Transverse colon (tissue), 4 donors: ENCODE data around the gene MACF1.
"Not testable (repeated sequence)": the region's sequence is repeated elsewhere in the genome, so short reads cannot be mapped to it uniquely, and the experiment has no call there.

Experiments
- EP300 ChIP-seq: sonication (generic); formaldehyde crosslinking; IDR thresholded peaks from one replicate; pipeline ENCODE4 v1.6.1; 2017; ENCODE audit warnings: antibody characterized with exemption, low read depth
- POLR2A ChIP-seq: fragments of 450-650 bp; IDR thresholded peaks from one replicate; pipeline ENCODE4 v1.6.1; 2016; ENCODE audit warnings: antibody characterized with exemption, mild to moderate bottlenecking, moderate library complexity
- POLR2AphosphoS5 ChIP-seq, 3 donors: sonication (generic); formaldehyde crosslinking; IDR thresholded peaks; one replicate each; pipeline ENCODE4 v1.6.1; 2016; ENCODE audit warnings: antibody characterized with exemption in 3 of 3
- TF ChIP-seq, protein P1 (sequence below), 5 experiments: fragments of 200-600 bp in 3 of 5; fragments of 450-650 bp in 2 of 5; sonication (generic) in 3 of 5; IDR thresholded peaks; 1 replicate in 2 of 5; 2 replicates in 3 of 5; pipeline ENCODE4 v1.5.1; 2016 to 2017; ENCODE audit warnings: antibody characterized with exemption in 5 of 5, inconsistent platforms in 3 of 5, mild to moderate bottlenecking in 2 of 5, moderate library complexity in 1 of 5

- TF ChIP-seq, protein P1, sequence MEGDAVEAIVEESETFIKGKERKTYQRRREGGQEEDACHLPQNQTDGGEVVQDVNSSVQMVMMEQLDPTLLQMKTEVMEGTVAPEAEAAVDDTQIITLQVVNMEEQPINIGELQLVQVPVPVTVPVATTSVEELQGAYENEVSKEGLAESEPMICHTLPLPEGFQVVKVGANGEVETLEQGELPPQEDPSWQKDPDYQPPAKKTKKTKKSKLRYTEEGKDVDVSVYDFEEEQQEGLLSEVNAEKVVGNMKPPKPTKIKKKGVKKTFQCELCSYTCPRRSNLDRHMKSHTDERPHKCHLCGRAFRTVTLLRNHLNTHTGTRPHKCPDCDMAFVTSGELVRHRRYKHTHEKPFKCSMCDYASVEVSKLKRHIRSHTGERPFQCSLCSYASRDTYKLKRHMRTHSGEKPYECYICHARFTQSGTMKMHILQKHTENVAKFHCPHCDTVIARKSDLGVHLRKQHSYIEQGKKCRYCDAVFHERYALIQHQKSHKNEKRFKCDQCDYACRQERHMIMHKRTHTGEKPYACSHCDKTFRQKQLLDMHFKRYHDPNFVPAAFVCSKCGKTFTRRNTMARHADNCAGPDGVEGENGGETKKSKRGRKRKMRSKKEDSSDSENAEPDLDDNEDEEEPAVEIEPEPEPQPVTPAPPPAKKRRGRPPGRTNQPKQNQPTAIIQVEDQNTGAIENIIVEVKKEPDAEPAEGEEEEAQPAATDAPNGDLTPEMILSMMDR (IDR thresholded peaks at IDR 0.05), result not testable (repeated sequence)
- TF ChIP-seq POLR2A; POLR2AphosphoS5 (IDR thresholded peaks at IDR 0.05); EP300: not testable (repeated sequence)
Observed at GRCh38 chr1:39512234-39512847, 307.8 kb downstream of the MACF1 start.
